Skeletal muscle cell (primary cell): Measurements from ENCODE around the gene LRRC59.
A peak's percentile ranks its signal among the peaks of the same experiment; 100 is the strongest.
"Not testable (repeated sequence)": the region's sequence is repeated elsewhere in the genome, so short reads cannot be mapped to it uniquely, and the experiment has no call there.

ENCODE experiments used
- DNase-seq: peaks from one replicate; pipeline ENCODE4 v3.0.0-alpha.2; 2010; ENCODE audit warnings: low read depth
- H3K4me3 ChIP-seq: 2 replicates; pipeline ENCODE4 v1.5.1; 2011; ENCODE audit warnings: low read depth, mild to moderate bottlenecking, control low read depth, low read length, moderate library complexity

LRRC59 gene

DNA sequence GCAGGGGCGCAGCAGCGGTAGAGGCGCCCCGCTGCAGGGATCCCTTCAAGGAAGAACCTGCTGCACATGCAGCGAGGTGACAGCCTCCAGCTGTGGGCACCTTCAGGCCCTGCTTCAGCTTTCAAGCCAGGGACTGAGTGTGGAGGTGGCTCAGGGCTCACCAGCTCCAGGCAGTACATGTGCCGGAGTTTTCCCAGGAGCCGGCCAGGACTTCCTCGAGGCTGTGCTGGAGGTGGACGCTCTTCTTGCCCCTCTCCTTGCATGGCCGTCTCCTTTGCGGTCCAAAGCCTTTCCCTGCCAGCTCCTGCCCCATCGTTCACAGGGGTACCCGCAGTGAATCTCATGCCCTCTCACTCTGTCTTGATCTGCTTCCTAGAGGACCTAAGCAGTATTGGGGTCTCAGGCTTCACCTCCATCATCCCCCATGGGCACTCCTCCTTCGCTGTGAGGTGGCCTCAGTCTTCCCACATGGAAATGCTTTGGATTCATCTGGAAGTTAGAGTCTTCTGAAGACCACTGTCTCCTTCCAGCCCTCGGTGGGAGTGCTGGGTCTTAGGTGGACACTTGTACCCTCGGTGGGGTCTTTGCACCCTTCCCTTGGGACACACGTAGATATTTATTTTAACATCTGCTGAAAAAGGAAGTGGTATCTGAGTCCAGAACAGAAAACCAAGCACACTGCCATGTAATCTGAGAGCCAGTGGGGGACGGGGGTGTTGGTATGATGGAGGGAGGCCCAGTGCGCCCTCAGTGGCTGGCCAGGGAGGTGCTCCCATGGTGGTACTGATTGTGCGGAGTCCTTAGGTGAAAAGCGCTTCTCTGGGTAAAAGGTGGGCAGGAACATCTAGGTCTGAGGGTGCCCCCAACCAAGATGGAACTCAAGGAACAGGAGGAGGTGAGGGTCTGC, 44.4 kb downstream of the LRRC59 start:
- no peak for DNase-seq
- no peak overlapping the region for H3K4me3 ChIP-seq

DNA sequence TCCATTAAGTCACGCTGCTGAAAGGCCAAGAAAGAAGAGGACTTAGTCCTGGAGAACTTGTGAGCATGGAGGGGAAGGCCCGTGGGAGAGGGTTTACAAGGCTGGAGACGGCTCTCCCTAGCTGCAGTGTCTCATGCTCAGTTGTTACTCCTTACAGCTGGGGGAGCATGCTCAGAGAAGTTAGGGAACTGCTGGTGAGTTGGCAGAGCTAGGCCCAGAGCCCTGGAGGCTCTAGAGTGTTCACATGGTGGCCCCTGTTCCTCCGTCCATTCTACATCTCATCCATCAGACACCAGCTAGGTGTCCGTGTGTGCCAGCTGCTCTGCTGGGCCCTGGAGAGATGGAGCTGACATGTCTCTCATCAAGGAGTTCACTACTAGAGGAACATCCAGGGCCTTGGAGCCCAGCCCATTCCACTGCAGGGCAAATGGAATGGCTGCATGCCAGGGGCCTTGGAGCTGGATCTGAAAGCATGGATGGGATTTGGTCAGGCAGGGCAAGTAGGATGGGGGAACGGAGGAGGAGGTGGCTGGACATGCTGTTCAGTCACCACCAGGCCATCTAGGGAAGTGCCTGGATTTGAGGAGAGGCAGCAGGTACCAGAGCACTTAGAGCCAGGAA, 45.1 kb downstream of the LRRC59 start:
- H3K4me3 ChIP-seq: no peak overlapping the region
- DNase-seq: no peak

DNA sequence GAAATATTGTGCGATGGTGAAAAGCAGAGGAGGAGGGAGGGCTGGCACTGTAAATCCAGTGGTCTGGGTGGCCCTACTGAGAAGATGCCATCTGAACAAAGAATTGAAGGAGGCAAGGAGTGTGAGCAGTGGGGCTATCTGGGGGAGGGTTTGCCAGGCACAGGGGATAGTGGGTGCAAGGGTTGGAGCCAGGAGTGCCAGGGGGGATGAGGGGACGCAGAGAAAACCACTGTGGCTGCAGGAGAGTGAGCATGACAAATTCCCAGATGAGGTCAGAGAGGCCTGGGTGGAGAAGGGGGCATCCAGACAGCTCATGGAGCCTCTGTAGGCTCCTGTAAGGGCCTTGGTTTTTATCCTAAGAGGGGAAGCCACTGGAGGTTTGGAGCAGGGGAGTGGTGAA, 46.6 kb downstream of the LRRC59 start:
- no peak for DNase-seq
- no peak overlapping the region for H3K4me3 ChIP-seq

DNA sequence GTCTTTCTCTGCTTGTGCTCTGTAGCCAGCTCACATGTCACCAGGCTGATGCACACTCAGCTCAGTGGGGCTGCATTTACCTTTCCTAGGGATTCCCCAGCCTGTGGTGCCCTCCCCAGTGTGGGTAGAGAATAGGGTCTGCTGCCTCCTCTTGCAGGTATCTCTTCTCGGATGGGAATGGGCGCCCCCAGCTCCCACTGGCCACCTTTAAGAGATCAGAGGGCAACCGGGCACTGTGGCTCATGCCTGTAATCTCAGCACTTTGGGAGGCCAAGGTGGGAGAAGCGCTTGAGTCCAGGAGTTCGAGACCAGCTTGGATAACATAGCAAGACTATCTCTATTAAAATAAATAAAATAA, 48.1 kb downstream of the LRRC59 start:
- DNase-seq: no peak
- H3K4me3 ChIP-seq: no peak overlapping the region

DNA sequence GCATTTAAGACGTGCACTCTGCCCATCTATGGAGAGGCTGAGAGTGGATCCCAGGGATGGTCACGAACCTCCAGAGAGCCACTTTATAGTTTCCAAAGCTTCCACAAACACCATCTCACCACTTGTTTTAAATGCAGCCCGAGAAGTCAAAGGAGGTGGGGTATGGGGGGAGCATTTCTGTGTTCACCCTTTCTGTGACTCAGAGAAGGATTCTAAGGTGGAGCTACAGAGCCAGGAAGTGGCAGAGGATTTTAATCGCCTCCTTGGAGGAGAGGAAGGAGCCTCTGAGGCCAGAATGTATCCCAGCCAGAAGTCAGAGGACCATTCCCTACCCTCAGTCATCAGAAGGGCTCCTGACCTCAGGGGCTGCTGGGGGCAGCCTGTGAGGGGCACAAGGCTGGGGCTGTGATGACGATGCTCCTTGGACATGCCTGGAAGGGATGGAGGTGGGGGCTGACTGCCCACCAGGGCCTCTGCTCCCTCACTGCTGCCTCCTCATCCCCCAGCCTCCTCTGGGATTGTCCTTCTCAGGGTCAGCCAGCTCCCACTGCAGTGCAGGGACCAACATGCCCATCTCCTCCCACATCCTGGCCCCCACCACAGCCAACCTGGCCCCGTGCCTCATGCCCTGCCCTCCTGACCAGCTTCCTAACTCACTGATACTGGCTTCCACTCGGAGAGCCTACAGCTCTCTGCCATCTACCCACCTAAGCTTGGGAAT, 48.6 kb downstream of the LRRC59 start:
- no peak overlapping the region for H3K4me3 ChIP-seq
- DNase-seq: no peak

DNA sequence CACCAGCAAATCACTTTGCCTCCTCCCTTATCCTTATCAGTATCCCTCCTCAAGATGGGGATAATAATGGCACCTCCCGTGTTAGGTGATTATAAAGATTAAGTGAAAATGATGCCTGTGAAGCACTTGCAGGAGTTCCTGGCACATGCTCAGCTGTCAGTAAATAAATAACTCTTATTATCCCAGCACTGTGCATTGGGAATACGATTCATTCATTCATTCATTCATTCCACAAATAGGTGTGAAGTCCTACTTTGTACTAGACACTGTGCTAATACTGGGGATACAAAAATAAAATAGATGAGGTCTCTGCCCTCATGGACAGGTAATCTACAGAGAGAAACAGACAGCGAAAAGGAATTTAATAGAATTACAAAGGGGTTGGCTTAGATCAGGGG, 49.4 kb downstream of the LRRC59 start:
- no peak for DNase-seq
- H3K4me3 ChIP-seq: peak overlapping the region; percentile 73

DNA sequence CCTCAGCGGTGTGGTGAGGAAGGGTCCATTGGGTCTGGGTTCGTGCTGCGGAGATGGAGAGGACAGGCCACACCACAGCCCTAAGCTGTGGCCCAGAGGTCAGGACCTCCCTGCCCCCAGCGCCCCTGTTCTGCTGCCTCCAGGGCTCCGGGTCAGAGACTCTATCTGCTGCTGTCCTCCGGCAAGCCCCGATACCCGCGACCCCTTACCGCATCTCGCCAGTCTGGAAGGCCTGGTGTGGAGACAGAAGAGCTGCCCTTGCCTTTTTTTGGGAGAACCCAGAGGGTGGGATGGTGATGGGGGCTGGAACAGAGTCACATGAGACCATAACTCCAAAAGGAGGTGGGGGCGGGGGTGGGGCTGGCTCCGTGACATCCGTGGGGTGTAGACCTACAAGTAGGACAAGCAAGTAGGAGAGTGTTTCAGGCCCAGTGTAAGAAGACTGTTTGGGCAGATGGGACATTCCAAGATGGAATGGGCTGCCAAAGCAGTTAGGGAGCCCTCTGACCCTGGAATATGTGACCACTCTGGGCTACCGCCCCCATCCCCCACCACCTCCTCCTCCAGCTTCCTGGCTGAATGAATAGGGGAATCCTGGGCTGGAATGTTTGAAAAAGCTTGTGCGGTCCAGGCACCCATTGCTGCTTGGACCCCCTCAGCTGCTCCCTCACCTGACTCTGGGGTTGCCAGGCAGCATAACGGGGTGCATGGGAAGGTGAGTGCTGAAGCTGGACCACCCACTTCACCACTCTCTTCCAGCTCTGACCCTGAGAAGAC, 50.0 kb downstream of the LRRC59 start:
- DNase-seq: no peak
- peak overlapping the region; percentile 73 for H3K4me3 ChIP-seq

DNA sequence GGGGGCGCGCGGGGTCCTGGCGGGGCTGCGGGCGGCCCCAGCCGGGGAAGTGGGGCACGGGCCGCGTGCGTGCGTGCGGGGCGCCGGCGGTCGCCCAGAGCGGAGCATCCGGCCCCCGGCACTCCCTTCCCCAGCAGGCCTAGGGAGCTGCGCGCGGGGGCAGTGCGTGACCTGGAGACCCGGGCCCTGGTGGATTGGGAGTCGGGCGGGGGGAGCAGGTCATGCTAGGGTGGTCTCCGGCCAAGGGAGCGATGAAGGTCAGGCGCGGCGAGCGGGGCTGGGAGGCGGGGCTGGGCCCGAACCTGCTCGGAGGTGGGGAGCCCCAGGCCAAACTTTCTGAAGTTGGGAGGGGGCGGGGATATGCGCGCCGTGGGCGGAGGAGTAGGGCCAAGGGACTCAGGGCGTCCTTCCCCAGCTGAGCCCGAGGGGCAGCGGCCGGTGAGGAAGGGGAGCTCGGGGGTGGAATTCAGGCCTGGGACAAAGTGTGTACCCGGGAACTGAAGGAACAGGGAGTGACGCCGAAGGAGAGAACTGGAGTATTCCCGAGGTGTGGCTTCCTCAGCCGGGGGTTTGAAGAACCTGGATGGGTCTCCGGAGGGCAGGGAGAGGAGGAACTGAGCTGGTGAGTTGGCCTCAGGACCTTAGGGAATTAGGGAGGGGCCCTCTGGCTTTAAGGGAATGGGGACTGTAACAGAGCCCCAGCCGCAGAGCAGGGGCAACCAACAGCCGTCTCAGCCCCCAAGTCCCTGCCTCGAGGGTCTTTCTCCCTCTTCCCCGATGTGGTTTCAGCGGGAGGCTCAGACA, 50.8 kb downstream of the LRRC59 start:
- no peak for DNase-seq

DNA sequence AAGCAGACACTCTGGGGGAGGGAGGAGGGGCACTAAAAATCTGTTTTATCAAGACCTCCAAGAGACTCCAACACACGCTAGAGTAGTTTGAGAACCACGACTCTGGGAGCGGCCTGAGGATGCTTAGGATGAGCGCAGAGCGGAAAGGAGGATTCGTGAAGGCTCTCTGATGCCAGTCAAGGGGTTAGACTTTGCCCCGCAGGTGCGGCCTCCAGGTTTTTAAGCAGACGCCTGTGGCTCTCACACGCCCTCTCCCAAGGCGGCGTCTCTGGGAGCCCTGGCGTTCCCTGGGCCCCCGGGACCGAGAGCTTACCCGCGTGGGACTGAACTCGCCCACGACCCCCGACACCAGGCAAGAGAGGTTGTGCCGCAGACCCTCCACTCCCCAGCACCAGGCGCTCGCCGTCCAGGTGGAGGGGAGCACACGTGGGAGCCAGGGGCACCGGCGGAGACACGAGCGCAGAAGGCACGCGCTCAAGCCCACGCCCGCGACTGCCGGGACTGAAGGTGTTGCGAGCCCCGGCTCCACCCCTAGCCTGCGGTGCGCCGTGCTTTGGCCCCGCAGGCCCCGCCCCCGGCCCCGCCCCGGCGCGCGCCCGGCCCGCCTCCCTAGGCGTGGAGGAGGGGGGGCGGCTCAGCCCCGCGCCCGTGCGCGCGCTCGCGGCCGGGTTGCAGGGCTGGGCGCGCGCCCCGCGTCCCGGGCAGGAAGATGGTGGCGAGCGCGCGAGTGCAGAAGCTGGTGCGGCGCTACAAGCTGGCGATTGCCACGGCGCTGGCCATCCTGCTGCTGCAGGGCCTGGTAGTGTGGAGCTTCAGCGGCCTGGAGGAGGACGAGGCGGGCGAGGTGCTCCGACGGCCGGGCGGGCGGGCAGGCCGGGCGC, 51.7 kb downstream of the LRRC59 start, which contains the start of gene XYLT2:
Gene XYLT2, plus strand, starts transcription at position 695 of the 881 bp plus-strand sequence. Its CDS starts 15 bp downstream, at position 710.
- H3K4me3 ChIP-seq: peak within 1 kb of the TSS; percentile 73
- peak; percentile 55 for DNase-seq

More for the DNA sequence above, 50.8 kb downstream of the LRRC59 start:
- H3K4me3 ChIP-seq: peak overlapping the region; percentile 73

DNA sequence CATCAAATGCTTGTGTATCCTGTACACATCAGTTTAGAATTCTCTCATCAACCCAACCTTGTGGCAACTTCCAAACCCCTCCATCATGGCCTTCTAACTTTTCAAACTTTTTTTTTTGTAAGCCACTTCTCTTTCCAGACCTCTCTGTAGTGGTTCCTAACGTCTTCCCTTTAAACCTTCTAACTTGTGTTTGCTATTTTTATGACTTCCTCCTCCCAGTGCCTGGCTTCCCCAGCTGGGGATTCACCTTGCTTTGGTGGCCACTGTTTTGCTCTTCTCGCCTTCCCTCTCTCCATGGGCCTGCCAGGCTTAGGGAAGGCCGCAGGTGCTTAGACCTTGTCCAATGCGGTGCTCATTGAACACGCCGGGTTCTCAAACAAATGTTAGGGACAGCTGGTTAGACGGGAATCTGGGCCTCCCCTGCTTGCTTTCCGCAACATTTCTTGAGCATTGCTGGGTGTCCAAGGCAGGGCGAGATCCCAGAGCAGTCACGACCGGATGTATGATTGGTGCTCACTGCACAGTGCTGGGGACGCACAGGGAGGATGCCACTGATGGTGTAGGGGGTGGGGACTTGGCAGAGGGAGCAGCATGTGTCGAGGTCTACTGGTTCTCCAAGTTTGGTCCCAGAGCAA, 52.5 kb downstream of the LRRC59 start:
- no peak for DNase-seq
- no peak overlapping the region for H3K4me3 ChIP-seq

DNA sequence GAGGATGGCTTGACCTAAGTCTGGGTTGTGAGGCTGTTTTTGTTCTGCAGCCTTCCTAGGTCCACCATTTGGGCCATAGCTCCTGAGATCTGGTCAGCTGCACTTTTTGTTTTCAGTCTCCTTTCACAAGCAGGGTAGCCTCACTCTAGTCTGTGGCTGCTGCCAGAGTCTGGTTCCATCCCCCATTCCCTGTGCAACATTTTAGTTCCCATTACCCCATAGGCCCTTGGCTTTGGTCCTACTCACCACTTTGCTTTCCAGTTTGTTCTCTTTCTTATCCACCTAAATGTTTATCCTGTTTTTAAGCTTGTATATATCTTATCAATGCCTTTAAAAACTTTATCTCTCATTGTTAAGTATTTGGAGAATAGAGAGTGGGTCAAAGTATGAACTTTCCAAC, 57.9 kb downstream of the LRRC59 start:
- H3K4me3 ChIP-seq: no peak overlapping the region
- DNase-seq: no peak

DNA sequence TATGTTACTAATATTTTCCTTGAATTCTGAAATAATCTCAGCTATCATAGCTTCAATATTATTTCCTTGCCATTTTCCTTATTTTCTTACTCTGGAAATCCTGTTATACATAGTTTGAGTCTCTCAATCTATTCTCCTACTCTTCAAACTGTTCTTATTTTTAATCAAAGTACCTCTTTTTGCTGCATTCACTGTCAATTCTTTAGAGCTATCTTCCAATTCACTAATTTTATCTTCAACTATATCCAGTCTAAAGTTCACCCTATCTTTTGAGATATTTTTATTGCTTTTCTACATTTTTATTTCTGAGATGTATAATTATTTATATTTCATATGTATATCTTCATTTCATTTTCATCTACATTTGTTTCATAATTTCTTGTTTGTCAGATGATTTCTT, 58.7 kb downstream of the LRRC59 start:
- no peak for DNase-seq
- H3K4me3 ChIP-seq: no peak overlapping the region

DNA sequence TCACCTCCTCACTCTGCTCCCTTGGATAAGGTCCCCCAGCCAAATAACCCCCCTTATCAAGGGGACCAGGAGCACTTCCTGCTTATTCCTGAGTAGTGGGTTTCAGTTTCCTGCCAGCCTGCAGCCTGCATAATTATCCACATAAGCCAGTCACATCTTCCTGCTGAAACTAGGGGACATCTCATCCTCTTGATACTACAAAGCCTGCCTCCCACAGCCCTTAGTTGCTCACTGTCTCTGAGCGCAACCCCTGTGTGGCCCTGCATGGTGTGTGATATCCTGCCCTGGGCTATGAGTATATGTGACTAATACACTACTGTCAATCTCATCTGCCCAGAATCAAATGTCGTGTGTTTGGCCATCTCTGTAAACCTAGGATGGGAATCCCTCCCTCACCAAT, 59.4 kb downstream of the LRRC59 start:
- DNase-seq: no peak
- no peak overlapping the region for H3K4me3 ChIP-seq

DNA sequence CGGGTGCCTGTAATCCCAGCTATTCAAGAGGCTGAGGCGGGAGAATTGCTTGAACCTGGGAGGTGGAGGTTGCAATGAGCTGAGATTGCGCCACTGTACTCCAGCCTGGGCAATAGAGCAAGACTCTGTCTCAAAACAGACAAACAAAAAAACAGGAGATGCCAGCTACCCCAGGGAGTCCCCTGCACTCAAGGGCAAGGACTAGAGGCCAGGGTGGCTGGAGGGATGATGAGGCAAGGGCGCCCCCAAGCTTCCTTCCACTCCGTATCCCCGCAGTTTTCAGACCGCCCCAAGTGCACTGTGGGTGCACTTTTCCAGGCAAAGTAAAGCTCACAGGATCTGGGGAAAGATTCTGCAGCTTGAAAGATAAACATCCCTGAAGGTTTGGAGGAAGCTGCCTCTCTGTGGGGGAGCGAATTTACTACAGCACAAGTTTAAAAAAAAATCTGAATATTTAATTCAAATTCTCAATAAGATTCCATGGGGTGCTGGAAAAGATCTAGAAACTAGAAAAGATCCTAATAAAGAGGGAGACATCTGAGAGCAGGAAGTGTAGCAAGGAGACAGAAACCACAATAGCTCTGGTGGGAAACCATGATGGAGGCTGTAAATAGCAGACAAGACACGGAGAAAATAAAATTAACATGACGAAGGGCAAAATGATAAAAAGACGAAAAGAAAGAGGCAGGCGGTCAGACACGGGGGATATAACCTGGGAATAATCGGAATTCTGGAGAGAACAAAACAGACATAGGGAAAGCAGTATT, 63.8 kb downstream of the LRRC59 start:
- not testable (repeated sequence) for DNase-seq, H3K4me3 ChIP-seq

DNA sequence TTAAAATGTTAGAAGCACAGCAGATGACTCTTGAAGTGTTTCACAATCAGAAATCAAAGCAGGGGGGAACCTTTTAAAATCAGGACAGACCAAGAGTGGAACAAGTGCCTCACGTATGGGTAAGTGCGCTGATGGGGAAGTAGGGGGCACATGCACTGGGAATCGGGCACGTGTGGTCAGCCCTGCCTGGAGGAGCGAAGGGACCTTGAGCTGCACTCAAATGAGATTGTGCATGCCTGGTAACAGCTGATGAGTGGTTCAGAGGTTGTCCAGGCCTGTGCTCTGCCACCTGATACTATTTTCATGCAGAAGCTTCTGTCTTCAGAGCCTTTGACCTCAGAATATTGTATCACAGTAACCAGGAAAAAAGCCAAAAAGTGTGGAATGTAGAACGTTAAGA, 65.1 kb downstream of the LRRC59 start:
- DNase-seq: no peak
- H3K4me3 ChIP-seq: no peak overlapping the region
